Measurements from ENCODE around the gene CSNK1E. TPM values are rescaled to one million over a fixed set of nuclear protein-coding genes. Genes with fewer than 3 reads are reported as not detected.

CSNK1E gene
- total RNA-seq, 1 experiment from 2014 or later: 129 TPM

DNA sequence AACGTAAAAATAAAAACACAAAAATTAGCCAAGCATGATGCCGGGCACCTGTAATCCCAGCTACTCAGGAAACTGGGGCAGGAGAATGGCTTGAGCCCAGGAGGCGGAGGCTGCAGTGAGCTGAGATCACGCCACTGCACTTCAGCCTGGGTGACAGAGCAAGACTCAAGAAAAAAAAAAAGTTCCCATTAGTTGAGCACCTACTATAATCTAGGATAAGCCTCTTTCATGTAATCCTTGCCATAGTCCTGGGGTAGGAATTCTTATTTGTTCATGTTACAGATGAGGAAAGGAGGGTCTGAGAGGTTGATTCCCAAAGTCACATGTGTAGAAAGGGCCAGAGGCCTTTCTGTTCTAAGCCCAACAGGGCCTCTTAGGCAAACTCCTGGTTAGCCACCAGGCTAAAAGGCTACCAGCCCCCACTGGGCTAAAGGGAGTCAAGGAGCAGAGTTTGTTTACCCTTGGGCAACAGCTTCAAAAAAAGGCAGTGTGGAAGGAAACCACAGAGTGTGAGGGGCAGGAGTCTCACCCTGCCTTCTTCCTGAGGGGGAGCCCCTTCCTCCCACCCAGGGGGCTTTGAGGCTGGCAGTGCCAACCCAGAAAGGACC lies 21.6 kb upstream of the CSNK1E start:
- DNase-seq (ENCODE audit: low spot score): no peak
- in situ Hi-C loops (cut with HindIII; ENCODE audit: low sequenced_read_pairs): no loop called here

DNA sequence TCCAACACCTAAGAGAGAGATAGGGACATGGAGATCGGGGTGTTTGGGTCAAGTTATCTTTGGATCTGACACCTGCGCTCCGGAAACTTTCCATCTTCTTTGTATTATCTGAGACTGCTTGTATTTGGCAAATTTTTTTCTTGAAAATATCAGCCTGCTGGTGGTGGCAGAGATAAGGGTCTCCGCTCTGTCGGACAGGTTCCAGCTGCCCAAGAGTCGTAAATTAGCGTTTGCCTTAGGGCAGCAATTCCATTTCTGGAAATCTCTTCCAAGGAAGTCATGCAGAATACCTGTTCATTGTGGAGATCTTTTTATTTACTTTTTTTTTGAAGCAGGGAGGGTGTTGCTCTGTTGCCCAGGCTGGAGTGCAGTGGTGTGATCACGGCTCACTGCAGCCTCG lies 19.5 kb upstream of the CSNK1E start:
- in situ Hi-C loops (cut with HindIII; ENCODE audit: low sequenced_read_pairs): no loop called here
- DNase-seq (ENCODE audit: low spot score): no peak

DNA sequence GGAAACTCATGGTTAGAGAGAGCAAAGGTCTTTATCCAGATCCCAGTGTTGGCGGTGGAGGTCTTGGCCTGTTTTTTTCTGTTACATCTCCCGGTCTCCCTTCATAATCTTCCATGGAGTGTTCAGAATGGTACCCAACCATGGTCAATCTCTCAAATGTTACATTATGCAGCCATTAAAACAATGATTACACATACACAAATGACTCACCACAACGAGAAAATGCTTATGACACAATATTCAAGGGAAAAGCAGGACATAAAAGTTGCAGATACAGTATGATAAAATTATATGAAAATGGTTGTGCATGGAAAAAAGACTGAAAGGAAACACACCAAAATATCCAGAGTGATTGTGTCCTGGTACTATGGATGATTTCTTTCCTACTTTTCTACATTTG lies 17.8 kb upstream of the CSNK1E start:
- in situ Hi-C loops (cut with HindIII; ENCODE audit: low sequenced_read_pairs): no loop called here
- no peak for DNase-seq (ENCODE audit: low spot score)

DNA sequence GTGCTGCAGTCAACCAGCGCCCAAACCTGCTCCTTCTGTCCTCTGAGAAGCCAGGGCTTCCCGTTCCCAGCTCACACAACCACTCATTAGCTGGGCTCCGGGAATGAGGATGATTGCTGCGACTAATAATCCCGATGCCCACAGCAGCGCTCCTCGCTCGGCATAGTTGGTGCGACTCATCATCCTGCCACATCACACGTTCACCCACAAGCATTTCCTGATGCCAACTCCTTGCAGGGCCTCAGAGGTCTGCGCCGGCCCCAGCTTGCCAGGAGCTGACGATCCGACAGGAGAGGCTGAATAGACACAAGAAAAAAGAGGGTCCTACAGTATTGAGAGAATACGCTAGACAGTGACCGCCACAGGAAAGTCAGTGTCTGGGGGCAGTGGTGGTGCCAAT lies 10.6 kb upstream of the CSNK1E start:
- in situ Hi-C loops (cut with HindIII; ENCODE audit: low sequenced_read_pairs): no loop called here
- DNase-seq (ENCODE audit: low spot score): no peak

DNA sequence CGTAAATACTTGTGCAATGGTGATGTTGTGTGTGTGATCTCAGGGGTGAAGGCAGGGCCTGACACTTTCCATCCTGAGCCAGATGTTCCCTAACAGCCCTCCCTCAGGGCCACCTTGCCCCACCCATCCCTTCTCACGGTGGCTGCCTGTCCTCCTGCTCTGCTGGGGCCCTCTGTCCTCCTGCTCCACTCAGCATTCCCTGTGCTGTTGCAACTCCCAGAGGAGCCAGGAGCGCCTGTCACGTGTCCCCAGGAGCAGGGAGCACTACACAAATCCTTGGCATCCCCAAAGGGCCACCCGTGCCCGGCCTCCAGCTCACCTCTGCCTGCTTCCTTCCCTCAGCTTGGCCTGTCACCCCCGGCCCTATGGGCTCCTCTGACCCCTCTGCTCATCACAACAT lies 10.2 kb upstream of the CSNK1E start:
- in situ Hi-C loops (cut with HindIII; ENCODE audit: low sequenced_read_pairs): no loop called here
- DNase-seq (ENCODE audit: low spot score): no peak

DNA sequence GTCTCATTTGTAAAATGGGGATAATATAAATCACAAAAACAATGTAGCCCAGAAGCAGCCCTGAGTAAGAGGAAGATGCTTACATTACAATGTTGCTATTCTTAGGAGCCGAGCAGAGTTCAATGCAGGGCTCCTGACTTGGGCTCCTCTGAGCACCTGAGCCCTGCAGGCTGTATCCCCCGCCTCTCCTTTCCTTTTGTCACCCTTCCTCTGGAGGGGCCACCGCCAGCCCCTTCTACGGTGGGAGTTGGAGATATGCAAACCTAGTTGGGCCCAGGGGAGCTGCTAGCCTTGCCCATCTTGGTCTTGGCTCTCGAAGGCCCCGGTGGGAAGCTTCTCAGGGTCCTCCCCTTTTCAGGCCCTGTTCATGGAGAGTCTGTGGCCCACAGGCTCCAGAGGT lies 8.4 kb upstream of the CSNK1E start:
- no peak for DNase-seq (ENCODE audit: low spot score)
- in situ Hi-C loops (cut with HindIII; ENCODE audit: low sequenced_read_pairs): no loop called here

DNA sequence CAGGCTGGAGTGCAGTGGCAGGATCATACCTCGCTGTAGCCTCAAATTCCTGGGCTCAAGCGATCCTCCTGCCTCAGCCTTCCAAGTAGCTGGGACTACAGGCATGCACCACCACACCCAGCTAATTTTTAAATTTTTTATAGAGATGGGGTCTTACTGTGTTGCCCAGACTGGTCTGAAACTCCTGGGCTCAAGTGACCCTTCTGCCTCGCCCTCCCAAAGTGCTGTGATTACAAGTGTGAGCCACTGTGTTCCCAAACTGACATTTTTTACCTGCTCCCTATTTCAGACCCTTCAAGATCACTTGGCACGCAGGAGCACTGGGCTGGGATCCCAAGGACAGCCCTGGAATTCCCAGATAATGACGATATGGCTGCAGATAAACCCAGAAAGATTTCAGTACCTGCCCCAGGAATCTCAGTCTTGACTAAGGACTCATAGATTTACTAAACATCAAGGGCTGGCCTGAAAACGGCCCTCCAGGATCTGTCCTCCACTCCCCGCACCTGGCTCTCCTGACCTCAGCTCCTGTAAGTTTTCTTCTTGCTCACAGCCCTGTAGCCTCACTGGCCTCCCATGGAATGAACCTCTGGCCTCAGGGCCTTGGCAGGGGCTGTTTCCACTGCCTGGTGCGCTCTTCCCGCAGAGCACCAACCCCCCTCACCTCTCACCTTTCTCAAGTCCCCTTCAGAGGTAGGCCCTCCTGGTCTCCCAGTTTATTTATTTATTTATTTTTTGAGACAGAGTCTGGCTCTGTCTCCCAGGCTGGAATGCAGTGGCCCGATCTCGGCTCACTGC lies 3.6 kb upstream of the CSNK1E start:
- in situ Hi-C loops (cut with HindIII; ENCODE audit: low sequenced_read_pairs): no loop called here
- DNase-seq (ENCODE audit: low spot score): no peak

DNA sequence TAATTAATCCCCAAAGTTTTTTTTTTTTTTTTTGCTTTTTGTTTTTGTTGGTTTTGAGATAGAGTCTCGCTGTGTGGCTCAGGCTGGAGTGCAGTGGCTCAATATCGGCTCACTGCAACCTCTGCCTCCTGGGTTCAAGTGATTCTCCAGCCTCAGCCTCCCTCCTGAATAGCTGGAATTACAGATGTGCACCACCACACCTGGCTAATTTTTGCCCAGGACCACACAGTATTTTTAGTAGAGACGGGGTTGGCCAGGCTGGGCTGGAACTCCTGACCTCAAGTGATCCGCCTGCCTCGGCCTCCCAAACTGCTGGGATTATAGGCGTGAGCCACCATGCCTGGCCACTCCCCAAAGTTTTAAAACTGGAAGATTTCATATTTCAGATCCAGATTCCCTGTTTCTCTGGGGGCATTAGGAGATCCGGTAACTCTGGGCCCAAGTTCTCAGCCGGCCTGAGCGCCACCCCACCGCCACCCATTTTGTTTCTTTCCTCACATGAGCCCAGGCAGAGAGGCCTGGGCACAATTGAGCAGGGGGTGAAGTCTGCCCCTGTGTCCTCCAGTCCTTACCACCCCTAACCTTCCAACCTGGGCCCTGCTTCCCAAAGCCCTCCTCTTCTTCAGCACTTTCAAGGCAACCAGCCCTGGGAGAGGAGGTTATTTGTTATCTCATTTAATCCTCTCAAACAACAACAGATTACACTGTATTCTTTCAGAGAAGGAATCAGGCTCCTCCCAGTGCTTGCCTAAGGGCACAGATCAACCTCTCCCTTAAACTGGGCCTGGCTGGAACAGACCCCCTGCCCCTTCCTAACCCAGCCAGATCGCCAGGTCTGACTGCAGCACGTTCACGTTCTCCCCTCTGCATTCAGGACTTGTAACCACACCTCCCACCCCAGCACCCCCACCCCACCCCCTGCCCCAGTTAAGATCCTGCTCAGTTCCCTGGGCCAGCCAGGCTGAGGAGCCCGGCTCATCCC lies 1.9 kb upstream of the CSNK1E start:
- no peak for DNase-seq (ENCODE audit: low spot score)
- in situ Hi-C loops (cut with HindIII; ENCODE audit: low sequenced_read_pairs): no loop called here

DNA sequence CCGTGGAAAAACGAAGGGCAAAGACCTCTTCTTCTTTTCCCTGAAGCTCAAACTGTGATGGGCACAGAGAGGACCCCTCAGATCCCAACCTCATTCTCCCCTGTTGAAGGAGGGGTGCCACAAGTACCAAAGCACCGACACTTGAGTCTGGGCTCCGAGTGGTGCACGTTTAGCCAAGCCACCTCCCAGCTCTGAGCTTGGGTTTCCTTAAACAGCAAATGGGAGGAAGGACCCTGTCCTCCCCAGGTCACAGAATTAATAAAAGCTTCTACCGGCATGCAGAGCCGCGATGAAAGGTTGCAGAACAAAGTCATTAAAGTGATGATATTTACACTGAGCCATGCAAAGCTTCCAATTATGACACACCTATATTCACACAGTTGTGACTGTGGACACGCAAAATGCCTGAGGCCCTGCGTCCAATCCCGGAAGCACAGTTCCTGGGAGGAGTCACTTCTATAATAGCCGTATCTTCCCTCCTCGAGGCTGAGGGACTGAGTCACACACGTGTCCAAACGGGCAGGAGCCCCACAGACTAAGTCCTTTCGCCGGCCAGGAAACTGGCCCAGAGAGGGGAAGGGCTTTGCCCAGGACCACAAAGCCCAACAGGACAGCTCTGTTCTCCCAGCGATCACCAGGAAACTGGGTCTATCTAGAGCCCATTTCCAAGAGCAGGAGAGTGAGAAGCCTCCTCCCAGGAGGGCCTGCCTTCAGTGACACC lies 922 bp upstream of the CSNK1E start:
- in situ Hi-C loops (cut with HindIII; ENCODE audit: low sequenced_read_pairs): no loop called here
- DNase-seq (ENCODE audit: low spot score): peak; percentile 60

DNA sequence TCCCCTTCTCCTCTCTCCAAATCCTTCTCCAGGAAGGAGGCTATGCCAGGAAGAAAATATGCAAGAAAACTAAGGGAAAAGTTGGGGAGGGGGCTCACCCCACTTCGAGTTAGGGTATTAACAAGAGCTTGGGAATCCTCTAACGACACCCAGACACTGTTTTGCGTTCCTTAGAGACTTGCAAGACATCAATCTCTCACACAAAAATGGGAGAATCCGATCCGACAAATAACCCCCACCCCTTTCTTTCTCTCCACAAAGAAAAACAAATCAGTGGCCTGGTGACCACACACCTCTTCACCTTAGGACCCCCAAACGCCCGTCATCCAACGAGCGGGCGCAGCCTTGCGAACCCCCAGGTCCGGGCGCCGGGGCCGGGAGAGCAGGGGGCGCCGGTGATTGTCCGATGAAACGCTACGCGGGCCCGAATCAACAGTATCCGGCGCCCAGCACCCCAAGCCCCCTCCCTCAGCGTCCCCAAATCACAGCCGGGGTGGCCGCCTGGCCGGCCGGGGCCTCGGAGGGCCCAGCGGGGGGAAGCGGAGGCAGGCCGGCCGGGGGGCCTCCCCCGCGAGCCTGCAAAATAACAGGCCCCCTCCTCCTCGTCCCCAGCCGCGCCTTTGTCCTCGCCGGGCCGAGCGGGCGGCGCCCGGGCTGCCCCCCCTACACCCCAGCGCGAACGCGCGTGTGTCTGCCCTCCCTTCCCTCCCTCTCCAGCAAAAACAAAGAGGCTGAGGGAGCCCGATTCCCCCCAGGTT lies 690 bp downstream of the CSNK1E start:
- in situ Hi-C loops (cut with HindIII; ENCODE audit: low sequenced_read_pairs): no loop called here
- peak; percentile 59 for DNase-seq (ENCODE audit: low spot score)

DNA sequence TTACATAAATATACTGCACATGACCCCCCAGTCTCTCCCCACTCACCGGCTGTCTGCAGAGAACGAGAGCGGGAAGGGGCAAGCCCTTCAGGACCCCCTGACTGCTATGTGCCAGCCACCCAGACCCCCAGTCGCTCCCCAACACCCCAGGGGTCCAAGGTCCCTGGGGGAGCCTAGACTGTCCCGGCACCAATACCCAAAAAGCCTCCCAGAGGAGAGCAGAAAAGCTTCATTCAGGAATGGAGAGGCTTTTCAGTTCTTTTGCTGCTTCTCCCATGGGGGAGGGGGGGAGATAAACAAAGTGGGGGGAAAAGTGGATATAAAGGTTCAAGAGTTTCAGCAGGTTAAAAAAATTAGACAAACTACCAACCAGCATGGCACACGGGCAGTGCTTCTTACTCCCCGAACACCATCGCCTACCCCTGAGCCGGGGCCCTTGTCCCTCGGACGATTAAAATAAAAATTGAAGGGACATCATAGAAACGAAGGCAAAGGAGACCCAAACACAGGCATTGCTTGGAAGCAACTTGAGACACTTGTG lies 1.3 kb downstream of the CSNK1E start:
- peak; percentile 63 for DNase-seq (ENCODE audit: low spot score)
- in situ Hi-C loops (cut with HindIII; ENCODE audit: low sequenced_read_pairs): no loop called here

DNA sequence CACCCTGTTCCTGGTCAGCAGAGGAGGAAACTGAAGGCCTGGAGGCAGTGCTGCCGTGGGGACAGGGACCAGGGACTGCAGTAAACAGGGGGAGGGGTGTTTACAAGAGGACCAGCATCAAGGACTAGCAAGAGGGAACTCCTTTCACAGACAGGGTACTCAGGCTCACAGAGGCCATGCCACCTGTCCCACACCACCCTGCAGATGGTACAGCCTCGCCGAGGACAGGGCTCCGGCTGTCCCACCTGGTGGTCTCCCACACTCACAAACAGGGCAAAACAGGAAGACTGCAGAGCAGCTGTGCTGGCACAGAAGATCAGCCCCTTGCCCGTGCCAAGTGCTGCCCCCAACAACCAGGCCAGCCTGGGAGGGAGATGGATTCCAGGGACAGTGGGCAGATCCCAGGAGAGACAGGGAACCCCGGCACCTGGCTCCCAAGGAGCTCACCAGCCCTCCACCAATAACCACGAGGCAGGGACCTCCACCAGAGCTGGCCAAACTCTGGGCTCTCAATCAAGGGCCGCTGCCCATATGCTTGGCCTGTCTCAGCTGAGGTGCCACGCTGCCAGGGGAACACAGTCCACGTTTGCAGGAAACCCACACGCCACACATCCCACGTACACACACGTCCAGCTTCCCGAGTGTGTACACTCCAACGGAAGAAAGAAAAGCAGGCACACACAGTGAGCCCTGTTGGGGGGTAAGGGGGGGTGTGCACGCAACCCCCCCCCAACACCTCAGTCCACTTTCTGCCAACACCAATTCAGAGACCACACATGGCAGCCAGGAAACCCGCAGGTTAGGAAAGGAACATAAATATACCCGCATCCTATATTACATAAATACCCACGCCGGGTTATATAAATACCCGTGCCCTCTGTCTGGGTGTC lies 2.1 kb downstream of the CSNK1E start:
- in situ Hi-C loops (cut with HindIII; ENCODE audit: low sequenced_read_pairs): no loop called here
- peak; percentile 71 for DNase-seq (ENCODE audit: low spot score)

DNA sequence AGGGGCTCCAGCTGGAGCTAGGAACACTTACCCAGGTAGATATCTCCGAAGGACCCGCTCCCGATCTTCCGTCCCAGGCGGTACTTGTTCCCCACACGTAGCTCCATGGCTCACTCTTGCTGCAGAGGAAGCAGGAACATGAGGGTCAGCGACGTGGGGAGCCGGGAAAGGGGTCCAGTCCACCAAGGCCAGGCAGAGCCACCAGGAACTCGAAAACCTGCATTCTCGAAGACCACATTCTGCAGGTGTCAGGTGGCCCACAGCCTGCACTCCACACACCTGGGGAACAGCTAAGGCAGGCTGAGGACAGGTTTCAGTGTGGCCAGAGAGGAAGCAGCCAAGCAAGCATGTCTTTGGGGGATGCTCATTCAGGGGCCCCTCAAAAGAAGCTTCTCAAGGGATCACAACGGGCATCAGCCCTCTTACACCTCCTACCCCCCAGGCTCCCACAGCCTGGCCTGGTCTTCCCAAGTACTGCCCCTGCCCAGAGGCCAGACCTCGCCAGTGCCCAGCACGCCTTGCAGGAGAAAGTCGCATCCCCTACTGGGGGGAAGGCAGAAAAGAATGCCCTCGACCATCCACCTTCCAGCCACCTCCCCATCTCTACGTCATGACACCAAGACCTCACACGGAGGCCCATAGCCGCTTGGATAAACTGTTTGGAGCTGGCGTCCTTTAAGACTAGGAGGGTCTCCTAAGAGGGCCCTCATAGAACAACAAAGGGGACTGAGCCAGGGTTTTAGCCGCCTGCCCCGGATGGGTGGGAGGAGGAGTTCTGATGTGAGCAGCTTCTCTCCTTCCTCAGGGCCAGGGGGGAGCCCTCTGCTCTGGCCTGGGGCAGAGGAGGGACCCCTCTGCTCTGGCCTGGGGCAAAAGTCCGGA lies 2.9 kb downstream of the CSNK1E start:
- in situ Hi-C loops (cut with HindIII; ENCODE audit: low sequenced_read_pairs): no loop called here
- peak; percentile 37 for DNase-seq (ENCODE audit: low spot score)

DNA sequence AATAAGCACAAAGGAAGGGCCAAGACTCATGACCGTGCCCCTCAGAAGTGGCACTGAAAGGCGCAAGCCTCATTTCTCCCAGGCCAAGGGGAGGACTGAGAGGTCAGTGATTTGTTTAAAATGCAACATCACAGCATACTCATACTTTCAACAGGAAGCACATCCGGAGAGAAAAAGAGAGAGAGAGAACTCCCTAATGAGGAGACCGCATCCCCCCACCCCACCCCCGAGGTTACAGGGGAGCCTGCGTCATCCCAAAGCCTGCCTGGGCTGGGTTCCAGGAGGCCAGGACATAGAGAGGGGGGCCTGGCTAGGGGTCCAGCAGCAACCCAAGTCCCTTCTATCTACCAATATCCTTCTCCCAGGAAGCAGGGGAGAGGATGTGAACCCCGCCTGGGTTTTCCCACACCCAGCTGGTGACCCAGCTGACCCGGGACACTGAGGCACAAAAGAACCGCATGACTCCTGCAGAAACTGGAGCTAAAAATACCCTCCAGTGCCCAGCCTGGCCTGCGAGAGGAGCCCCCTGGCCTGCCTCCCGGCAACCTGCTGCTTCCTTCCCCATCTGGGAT lies 3.8 kb downstream of the CSNK1E start:
- DNase-seq (ENCODE audit: low spot score): peak; percentile 21

DNA sequence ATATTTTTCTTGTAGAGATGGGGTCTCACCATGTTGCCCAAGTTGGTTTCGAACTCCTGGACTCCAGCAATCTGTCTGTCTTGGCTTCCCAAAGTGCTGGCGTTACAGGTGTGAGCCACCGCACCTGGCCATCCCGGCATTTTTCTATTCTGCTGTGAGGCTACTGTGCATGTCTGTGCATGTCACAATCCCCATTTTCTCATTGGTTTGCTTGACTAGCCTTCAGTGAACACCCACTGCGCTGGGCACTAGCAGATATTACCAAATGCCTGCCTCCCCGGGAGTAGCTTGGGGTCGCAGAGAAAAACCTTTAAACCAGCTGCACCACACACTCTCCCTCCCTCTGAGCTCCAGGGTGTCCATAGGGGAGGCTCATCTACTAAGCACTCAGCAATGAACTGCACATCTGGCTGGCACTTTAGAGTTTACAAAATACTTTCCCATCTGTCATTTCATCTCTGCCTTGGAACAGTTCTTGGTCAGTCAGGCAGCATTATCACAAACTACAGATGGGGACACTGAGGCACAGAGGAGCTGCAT lies 4.9 kb downstream of the CSNK1E start:
- in situ Hi-C loops (cut with HindIII; ENCODE audit: low sequenced_read_pairs): no loop called here
- peak; percentile 32 for DNase-seq (ENCODE audit: low spot score)

More for the DNA sequence above, 3.8 kb downstream of the CSNK1E start:
- in situ Hi-C loops (cut with HindIII; ENCODE audit: low sequenced_read_pairs): no loop called here

DNA sequence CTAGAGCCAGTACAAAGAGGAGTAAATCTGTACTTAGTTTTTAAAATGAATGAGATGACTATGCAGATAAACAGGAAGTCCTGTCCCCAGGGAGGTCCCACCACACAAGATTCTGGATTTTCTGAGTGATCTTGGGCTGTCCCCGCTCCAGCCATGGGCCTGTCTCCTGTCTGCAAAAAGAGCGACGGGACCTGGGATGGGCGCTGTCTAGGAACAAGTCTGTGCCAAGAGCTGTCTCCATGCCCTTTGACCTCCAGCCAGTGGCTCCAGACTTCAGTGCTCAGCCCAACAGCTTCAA lies 6.0 kb downstream of the CSNK1E start:
- DNase-seq (ENCODE audit: low spot score): no peak
- in situ Hi-C loops (cut with HindIII; ENCODE audit: low sequenced_read_pairs): no loop called here
